ENCODE data around the gene KNDC1. TPM values are rescaled to one million over a fixed set of nuclear protein-coding genes. Genes with fewer than 3 reads are reported as not detected.
"Not testable (repeated sequence)": the region's sequence is repeated elsewhere in the genome, so short reads cannot be mapped to it uniquely, and the experiment has no call there.

The KNDC1 gene
- total RNA-seq, 1 donor from 2014 or later, result 0.06 TPM

DNA sequence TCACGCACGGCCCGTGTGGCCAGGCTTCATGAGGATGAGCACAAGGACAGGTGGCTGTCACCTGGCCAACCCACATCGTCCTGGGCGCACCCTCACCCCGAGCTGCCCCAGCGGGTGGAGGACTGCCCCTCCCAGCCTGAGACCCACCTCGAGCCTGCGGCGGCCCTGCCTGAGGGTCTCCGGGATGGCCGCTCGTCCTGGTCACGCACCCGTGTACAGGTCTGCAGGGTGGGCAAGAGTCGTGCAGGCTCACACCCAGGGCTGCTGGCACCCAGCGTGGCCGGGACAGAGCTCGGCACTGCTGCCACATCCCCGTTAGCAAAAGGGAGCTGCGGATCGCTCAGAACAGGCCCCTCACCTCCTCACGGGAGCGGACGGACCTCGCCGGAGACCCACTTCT is 55.6 kb downstream of the KNDC1 start:
- TF ChIP-seq, protein P1, sequence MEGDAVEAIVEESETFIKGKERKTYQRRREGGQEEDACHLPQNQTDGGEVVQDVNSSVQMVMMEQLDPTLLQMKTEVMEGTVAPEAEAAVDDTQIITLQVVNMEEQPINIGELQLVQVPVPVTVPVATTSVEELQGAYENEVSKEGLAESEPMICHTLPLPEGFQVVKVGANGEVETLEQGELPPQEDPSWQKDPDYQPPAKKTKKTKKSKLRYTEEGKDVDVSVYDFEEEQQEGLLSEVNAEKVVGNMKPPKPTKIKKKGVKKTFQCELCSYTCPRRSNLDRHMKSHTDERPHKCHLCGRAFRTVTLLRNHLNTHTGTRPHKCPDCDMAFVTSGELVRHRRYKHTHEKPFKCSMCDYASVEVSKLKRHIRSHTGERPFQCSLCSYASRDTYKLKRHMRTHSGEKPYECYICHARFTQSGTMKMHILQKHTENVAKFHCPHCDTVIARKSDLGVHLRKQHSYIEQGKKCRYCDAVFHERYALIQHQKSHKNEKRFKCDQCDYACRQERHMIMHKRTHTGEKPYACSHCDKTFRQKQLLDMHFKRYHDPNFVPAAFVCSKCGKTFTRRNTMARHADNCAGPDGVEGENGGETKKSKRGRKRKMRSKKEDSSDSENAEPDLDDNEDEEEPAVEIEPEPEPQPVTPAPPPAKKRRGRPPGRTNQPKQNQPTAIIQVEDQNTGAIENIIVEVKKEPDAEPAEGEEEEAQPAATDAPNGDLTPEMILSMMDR (conservative IDR thresholded peaks at IDR 0.05; ENCODE audit: low read depth, low read length), result no peak
- DNase-seq (ENCODE audit: low read depth), result no peak
- no peak overlapping the region for H3K4me3 ChIP-seq (ENCODE audit: low read depth, low read length)

DNA sequence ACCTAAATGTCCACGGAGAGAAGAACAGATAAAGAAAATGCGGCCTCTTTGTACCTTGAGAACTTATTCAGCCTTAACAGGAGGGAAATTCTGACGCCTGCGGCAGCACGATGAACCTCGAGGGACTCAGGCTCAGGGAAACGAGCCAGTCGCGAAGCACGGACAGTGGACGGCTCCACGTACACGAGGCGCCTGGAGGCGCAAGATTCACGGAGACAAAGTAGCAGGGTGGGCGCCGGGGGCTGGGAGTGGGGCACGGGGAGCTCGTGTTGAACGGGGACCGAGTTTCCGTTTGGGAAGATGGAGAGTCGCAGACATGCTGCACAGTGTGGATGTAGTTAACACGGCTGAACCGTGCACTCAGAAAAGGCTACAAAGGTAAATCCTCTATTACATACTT is 56.8 kb downstream of the KNDC1 start:
- TF ChIP-seq, protein P1 (conservative IDR thresholded peaks at IDR 0.05; ENCODE audit: low read depth, low read length), result no peak
- DNase-seq (ENCODE audit: low read depth), result no peak
- no peak overlapping the region for H3K4me3 ChIP-seq (ENCODE audit: low read depth, low read length)

DNA sequence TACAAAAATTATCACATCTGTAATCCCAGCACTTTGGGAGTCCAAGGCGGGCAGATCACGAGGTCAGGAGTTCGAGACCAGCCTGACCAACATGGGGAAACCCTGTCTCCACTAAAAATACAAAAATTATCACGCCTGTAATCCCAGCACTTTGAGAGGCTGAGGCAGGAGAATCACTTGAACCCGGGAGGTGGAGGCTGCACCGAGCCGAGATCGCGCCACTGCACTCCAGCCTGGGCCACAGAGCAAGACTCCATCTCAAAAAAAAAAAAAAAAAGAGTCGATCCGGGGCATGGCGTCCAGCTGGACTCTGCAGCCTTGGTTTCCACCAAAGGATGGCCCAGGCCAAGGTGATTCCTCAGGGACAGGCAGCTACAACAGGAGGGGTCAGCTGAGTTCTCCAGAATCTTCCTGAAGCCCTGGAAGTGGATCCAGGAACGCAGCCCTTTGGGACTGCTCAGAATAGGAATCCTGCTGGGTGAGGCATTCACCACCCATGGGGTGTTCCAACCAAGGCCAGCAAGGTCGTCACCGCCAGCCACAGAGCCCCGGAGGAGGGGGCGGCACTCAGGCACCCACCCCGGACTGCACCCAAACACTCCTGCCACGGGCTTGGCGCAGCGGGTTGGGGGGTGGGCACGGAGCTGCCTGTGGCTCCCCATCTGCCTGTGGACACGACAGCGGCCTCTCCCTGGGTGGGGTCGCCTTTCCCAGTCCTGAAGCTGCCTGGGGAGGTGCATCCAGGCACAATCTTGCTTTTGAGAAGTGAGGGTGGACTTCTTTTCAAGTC is 58.0 kb downstream of the KNDC1 start:
- no peak overlapping the region for H3K4me3 ChIP-seq (ENCODE audit: low read depth, low read length)
- TF ChIP-seq, protein P1 (conservative IDR thresholded peaks at IDR 0.05; ENCODE audit: low read depth, low read length), result no peak
- no peak for DNase-seq (ENCODE audit: low read depth)

DNA sequence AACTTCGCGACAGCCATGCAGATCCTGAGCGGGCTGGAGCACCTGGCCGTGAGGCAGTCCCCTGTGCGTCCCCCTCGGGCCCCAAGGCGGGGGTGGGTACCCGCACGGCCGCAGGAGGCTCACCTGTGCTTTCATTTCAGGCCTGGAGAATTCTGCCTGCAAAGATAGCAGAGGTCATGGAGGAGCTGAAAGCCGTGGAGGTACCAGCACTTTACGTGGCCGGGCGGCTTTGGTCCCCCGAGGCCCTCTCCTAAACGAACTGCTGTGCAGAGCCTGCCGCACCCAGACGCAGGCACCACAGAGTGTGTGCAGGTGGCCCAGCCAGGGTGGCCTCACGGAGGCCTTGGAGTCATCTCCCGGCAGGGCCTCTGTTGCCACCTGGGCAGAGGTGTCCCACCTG is 58.9 kb downstream of the KNDC1 start:
- no peak for DNase-seq (ENCODE audit: low read depth)
- no peak overlapping the region for H3K4me3 ChIP-seq (ENCODE audit: low read depth, low read length)
- TF ChIP-seq, protein P1 (conservative IDR thresholded peaks at IDR 0.05; ENCODE audit: low read depth, low read length), result no peak

DNA sequence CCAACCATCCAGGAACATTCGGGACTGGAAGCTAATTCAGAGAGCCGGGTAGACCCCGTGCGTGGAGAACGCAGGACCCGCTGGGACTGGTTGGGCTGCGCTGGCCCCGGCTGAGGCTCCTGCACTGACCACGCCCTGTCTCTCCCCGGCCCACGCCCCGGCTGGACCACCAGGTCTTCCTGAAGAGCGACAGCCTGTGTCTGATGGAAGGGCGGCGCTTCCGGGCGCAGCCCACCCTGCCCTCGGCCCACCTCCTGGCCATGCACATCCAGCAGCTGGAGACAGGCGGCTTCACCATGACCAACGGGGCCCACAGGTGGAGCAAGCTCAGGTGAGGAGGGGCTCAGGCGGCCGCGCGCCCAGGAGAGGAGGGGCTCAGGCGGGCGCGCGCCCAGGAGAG is 59.8 kb downstream of the KNDC1 start:
- TF ChIP-seq, protein P1 (conservative IDR thresholded peaks at IDR 0.05; ENCODE audit: low read depth, low read length), result no peak
- no peak overlapping the region for H3K4me3 ChIP-seq (ENCODE audit: low read depth, low read length)
- no peak for DNase-seq (ENCODE audit: low read depth)

DNA sequence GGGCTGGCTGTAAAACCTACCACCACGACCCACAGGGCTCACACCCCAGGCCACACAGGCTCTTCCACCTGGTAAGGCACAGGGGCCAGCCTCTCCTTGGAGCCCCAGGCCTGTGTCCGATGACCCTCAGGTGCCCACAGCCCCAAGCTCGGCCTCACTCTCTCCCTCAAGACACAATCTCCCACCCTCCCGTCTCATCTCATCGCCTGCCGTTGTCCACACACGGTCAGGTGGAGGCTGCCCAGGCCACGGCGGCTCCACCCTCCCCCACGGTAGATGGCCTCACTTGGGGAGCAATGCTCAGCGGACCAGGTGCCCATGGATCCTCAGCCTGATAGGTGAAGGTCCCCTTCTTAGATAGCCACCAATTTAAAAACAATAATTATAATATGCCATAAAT is 61.3 kb downstream of the KNDC1 start:
- no peak for DNase-seq (ENCODE audit: low read depth)
- TF ChIP-seq, protein P1 (conservative IDR thresholded peaks at IDR 0.05; ENCODE audit: low read depth, low read length), result no peak
- H3K4me3 ChIP-seq (ENCODE audit: low read depth, low read length), result no peak overlapping the region

DNA sequence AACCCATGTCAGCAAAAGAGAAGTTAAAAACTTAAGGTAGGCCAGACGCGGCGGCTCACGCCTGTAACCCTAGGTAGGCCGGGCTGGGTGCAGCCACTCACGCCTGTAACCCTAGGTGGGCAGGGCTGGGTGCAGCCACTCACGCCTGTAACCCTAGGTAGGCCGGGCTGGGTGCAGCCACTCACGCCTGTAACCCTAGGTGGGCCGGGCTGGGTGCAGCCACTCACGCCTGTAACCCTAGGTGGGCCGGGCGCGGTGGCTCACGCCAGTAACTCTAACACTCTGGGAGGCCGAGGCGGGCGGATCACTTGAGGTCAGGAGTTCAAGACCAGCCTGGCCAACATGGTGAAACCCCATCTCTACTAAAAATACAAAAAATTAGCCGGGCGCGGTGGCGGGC is 61.7 kb downstream of the KNDC1 start:
- DNase-seq (ENCODE audit: low read depth), result not testable (repeated sequence)

More for the DNA sequence above, 61.7 kb downstream of the KNDC1 start:
- not testable (repeated sequence) for H3K4me3 ChIP-seq (ENCODE audit: low read depth, low read length)

Data from epithelial cell of proximal tubule (primary cell).